ENCODE results near the gene RTEL1.

Gene RTEL1

GRCh38 chr20:63617092-63617875 lies 40.8 kb upstream of the RTEL1 start:
- no peaks in the 10 kb centered on the region for H4K20me1 ChIP-seq (ENCODE audit: control insufficient read depth, insufficient read depth, low read depth, low read length)
- H3K36me3 ChIP-seq (ENCODE audit: control insufficient read depth, low read length) = peaks cover 38% of the 10 kb centered on the region
- no peak overlapping the region for H3K4me2 ChIP-seq (ENCODE audit: low read length)
- no peaks in the 10 kb centered on the region for H3K9me2 ChIP-seq (replicated peaks; ENCODE audit: control insufficient read depth, low read length)
- H3K27ac ChIP-seq (ENCODE audit: low read depth, low read length) = no peak overlapping the region
- H3K79me2 ChIP-seq (ENCODE audit: control insufficient read depth, low read length) = peaks cover 52% of the 10 kb centered on the region
- H3F3A ChIP-seq (ENCODE audit: control insufficient read depth, insufficient read depth) = no peaks in the 10 kb centered on the region
- no peak overlapping the region for H3K4me3 ChIP-seq (ENCODE audit: low read length)
- H3K9me3 ChIP-seq (ENCODE audit: control insufficient read depth, insufficient read depth, low read length) = no peaks in the 10 kb centered on the region
- TF ChIP-seq, protein P1, sequence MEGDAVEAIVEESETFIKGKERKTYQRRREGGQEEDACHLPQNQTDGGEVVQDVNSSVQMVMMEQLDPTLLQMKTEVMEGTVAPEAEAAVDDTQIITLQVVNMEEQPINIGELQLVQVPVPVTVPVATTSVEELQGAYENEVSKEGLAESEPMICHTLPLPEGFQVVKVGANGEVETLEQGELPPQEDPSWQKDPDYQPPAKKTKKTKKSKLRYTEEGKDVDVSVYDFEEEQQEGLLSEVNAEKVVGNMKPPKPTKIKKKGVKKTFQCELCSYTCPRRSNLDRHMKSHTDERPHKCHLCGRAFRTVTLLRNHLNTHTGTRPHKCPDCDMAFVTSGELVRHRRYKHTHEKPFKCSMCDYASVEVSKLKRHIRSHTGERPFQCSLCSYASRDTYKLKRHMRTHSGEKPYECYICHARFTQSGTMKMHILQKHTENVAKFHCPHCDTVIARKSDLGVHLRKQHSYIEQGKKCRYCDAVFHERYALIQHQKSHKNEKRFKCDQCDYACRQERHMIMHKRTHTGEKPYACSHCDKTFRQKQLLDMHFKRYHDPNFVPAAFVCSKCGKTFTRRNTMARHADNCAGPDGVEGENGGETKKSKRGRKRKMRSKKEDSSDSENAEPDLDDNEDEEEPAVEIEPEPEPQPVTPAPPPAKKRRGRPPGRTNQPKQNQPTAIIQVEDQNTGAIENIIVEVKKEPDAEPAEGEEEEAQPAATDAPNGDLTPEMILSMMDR (IDR thresholded peaks at IDR 0.05; ENCODE audit: low read depth, low read length, poor library complexity, severe bottlenecking) = no peak
- TF ChIP-seq EZH2phosphoT487 (IDR thresholded peaks at IDR 0.05; ENCODE audit: borderline replicate concordance, low read length) = no peak
- no peaks in the 10 kb centered on the region for H3K4me1 ChIP-seq (ENCODE audit: control insufficient read depth, low read length)
- H3K27me3 ChIP-seq (ENCODE audit: control insufficient read depth, low read length) = no peaks in the 10 kb centered on the region

DNA sequence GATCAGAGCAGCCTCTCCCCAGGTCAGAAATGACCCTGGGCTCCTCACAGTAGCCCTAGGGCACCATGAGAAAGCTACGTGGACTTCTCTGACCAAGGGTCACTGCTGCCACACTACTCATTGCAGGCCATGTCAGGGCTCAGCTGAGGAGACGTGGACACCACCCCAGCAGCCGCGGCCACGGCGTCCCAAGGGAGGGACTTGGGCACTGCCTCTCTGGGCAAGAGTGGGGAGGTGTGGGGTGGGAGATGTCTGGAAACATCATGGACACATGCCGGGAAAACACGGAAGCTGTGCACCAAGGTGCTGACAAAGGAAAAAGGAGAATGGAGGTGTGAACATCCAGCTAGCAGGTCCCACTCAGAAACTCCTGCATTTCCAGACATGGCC lies 40.2 kb upstream of the RTEL1 start:
- H3K4me3 ChIP-seq (ENCODE audit: low read length) = no peak overlapping the region
- TF ChIP-seq EZH2phosphoT487 (IDR thresholded peaks at IDR 0.05; ENCODE audit: borderline replicate concordance, low read length) = no peak
- TF ChIP-seq, protein P1 (IDR thresholded peaks at IDR 0.05; ENCODE audit: low read depth, low read length, poor library complexity, severe bottlenecking) = no peak
- H3K9me3 ChIP-seq (ENCODE audit: control insufficient read depth, insufficient read depth, low read length) = no peaks in the 10 kb centered on the region
- no peaks in the 10 kb centered on the region for H3K9me2 ChIP-seq (replicated peaks; ENCODE audit: control insufficient read depth, low read length)
- peaks cover 52% of the 10 kb centered on the region for H3K79me2 ChIP-seq (ENCODE audit: control insufficient read depth, low read length)
- no peaks in the 10 kb centered on the region for H4K20me1 ChIP-seq (ENCODE audit: control insufficient read depth, insufficient read depth, low read depth, low read length)
- H3F3A ChIP-seq (ENCODE audit: control insufficient read depth, insufficient read depth) = no peaks in the 10 kb centered on the region
- H3K4me1 ChIP-seq (ENCODE audit: control insufficient read depth, low read length) = no peaks in the 10 kb centered on the region
- no peaks in the 10 kb centered on the region for H3K27me3 ChIP-seq (ENCODE audit: control insufficient read depth, low read length)
- H3K4me2 ChIP-seq (ENCODE audit: low read length) = no peak overlapping the region
- H3K27ac ChIP-seq (ENCODE audit: low read depth, low read length) = no peak overlapping the region
- H3K36me3 ChIP-seq (ENCODE audit: control insufficient read depth, low read length) = peaks cover 38% of the 10 kb centered on the region

- no peaks in the 10 kb centered on the region for H3K9me3 ChIP-seq (ENCODE audit: control insufficient read depth, insufficient read depth, low read length)
- no peak overlapping the region for H3K4me3 ChIP-seq (ENCODE audit: low read length)
- TF ChIP-seq, protein P1 (IDR thresholded peaks at IDR 0.05; ENCODE audit: low read depth, low read length, poor library complexity, severe bottlenecking) = no peak
- TF ChIP-seq EZH2phosphoT487 (IDR thresholded peaks at IDR 0.05; ENCODE audit: borderline replicate concordance, low read length) = no peak
- H3K4me2 ChIP-seq (ENCODE audit: low read length) = no peak overlapping the region
- H3F3A ChIP-seq (ENCODE audit: control insufficient read depth, insufficient read depth) = no peaks in the 10 kb centered on the region
- H3K27me3 ChIP-seq (ENCODE audit: control insufficient read depth, low read length) = no peaks in the 10 kb centered on the region
- H4K20me1 ChIP-seq (ENCODE audit: control insufficient read depth, insufficient read depth, low read depth, low read length) = no peaks in the 10 kb centered on the region
- peaks cover 38% of the 10 kb centered on the region for H3K36me3 ChIP-seq (ENCODE audit: control insufficient read depth, low read length)
- no peaks in the 10 kb centered on the region for H3K9me2 ChIP-seq (replicated peaks; ENCODE audit: control insufficient read depth, low read length)
- H3K4me1 ChIP-seq (ENCODE audit: control insufficient read depth, low read length) = no peaks in the 10 kb centered on the region
- H3K79me2 ChIP-seq (ENCODE audit: control insufficient read depth, low read length) = peaks cover 54% of the 10 kb centered on the region
- H3K27ac ChIP-seq (ENCODE audit: low read depth, low read length) = no peak overlapping the region
Observed at GRCh38 chr20:63618291-63618980, 39.7 kb upstream of the RTEL1 start.

Measured in DOHH2 (cell line).